Peyer's patch (tissue), 4 donors: ENCODE measurements around the gene RPL35A.

Source experiments
- CTCF ChIP-seq, 6 experiments: fragments of 450-650 bp in 4 of 6; fragments of 200-600 bp in 2 of 6; sonication (generic) in 1 of 6; IDR thresholded peaks; one replicate each; pipeline ENCODE4 v1.5.1; 2017 to 2019; ENCODE audit warnings: antibody characterized with exemption in 6 of 6, mild to moderate bottlenecking in 3 of 6, moderate library complexity in 1 of 6
- POLR2A ChIP-seq, 2 donors: fragments of 450-650 bp; IDR thresholded peaks; one replicate each; pipeline ENCODE4 v1.5.1; 2017; ENCODE audit warnings: antibody characterized with exemption in 2 of 2, mild to moderate bottlenecking in 2 of 2, moderate library complexity in 2 of 2

GRCh38 chr3:197949191-197949777 is 706 bp upstream of the RPL35A start:
- TF ChIP-seq CTCF (IDR thresholded peaks at IDR 0.05), result no peak
- TF ChIP-seq POLR2A (IDR thresholded peaks at IDR 0.05), result no peak
